ENCODE data around the gene FBXO42.
"Not testable (repeated sequence)": the region's sequence is repeated elsewhere in the genome, so short reads cannot be mapped to it uniquely, and the experiment has no call there.

- TF ChIP-seq NFRKB (IDR thresholded peaks at IDR 0.05); FOXK2 (IDR thresholded peaks at IDR 0.05); TARDBP (IDR thresholded peaks at IDR 0.05); SP1 (IDR thresholded peaks at IDR 0.05); ZNF384 (IDR thresholded peaks at IDR 0.05); LEF1 (IDR thresholded peaks at IDR 0.05; ENCODE audit: borderline replicate concordance); FOXM1 (IDR thresholded peaks at IDR 0.05; ENCODE audit: borderline replicate concordance); L3MBTL2 (conservative IDR thresholded peaks at IDR 0.05): not testable (repeated sequence)
Measured at GRCh38 chr1:16222716-16223115, 129.6 kb downstream of the FBXO42 start.

Measured in HEK293T (cell line).